CD4-positive, alpha-beta T cell (primary cell): Measurements from ENCODE around the gene TRERF1. TPM values are rescaled to one million over a fixed set of nuclear protein-coding genes. Genes with fewer than 3 reads are reported as not detected.

Experiments used
- ATAC-seq: fragments of 200-7000 bp; cut with Tn5 transposase; one replicate; pipeline ENCODE4 v1.10.0; 2022; ENCODE audit warnings: mild to moderate bottlenecking; ENCODE audit not compliant: poor library complexity
- CTCF ChIA-PET: fragments of 350-600 bp; sonication (Branson Sonifier 250); formaldehyde crosslinking; loops from one replicate; lab custom pipeline; 2021; ENCODE audit warnings: antibody characterized with exemption, inconsistent platforms; lab: Charles Lee
- POLR2A ChIA-PET: fragments of 350-600 bp; sonication (Branson Sonifier 250); formaldehyde crosslinking; loops from one replicate; lab custom pipeline; 2021; ENCODE audit warnings: antibody characterized with exemption, inconsistent platforms; lab: Charles Lee
- DNase-seq, 14 experiments: peaks; one replicate each; pipeline ENCODE4 v3.0.0-alpha.2; 2013 to 2020; ENCODE audit warnings: mixed read lengths in 2 of 14
- H3K27ac ChIP-seq, 2 donors: one replicate each; pipeline versions ENCODE4 v1.5.1 to v1.7.0; 2013; ENCODE audit warnings: low read length in 2 of 2, low read depth in 1 of 2, mild to moderate bottlenecking in 1 of 2
- H3K27me3 ChIP-seq, 2 experiments: 1 replicate in 1 of 2; 2 replicates in 1 of 2; pipeline versions ENCODE4 v1.6.1 to v1.7.0; 2013; ENCODE audit warnings: low read length in 2 of 2, control low read depth in 1 of 2, mild to moderate bottlenecking in 1 of 2, moderate library complexity in 1 of 2; ENCODE audit not compliant: insufficient read depth in 2 of 2, control insufficient read depth in 1 of 2
- H3K36me3 ChIP-seq: one replicate; pipeline ENCODE4 v1.6.1; 2013; ENCODE audit warnings: low read length, control low read depth; ENCODE audit not compliant: insufficient read depth
- H3K4me1 ChIP-seq: one replicate; pipeline ENCODE4 v1.6.1; 2013; ENCODE audit warnings: low read length, control low read depth; ENCODE audit not compliant: insufficient read depth
- H3K4me3 ChIP-seq: one replicate; pipeline ENCODE4 v1.5.1; 2013; ENCODE audit warnings: mild to moderate bottlenecking, low read length, moderate library complexity
- H3K9me3 ChIP-seq, 2 experiments: 1 replicate in 1 of 2; 2 replicates in 1 of 2; pipeline versions ENCODE4 v1.6.1 to v1.7.0; 2013; ENCODE audit warnings: low read length in 2 of 2, mild to moderate bottlenecking in 2 of 2, control low read depth in 1 of 2, moderate library complexity in 1 of 2; ENCODE audit not compliant: control insufficient read depth in 1 of 2, insufficient read depth in 1 of 2
- H3K27ac Mint-ChIP-seq: one replicate; pipeline ENCODE4 v1.8.0; 2020; ENCODE audit warnings: mixed read lengths
- H3K27me3 Mint-ChIP-seq: one replicate; pipeline ENCODE4 v1.8.0; 2021; ENCODE audit warnings: mixed read lengths
- H3K36me3 Mint-ChIP-seq: one replicate; pipeline ENCODE4 v1.8.0; 2021; ENCODE audit warnings: low read depth, mixed read lengths
- H3K4me1 Mint-ChIP-seq: one replicate; pipeline ENCODE4 v1.8.0; 2021; ENCODE audit warnings: low read depth, mixed read lengths
- H3K4me3 Mint-ChIP-seq: one replicate; pipeline ENCODE4 v1.8.0; 2020; ENCODE audit warnings: mild to moderate bottlenecking, mixed read lengths
- H3K9me3 Mint-ChIP-seq: one replicate; pipeline ENCODE4 v1.8.0; 2020; ENCODE audit warnings: mixed read lengths
- intact Hi-C, 2 experiments: fragments of 100-400 bp; cut with DNase I in 1 of 2; cut with micrococcal nuclease in 1 of 2; formaldehyde crosslinking; loops; one replicate each; pipeline versions ENCODE4 v1.15.1 to v1.9.0; 2023 to 2025; cut with DNase I, micrococcal nuclease
- total RNA-seq, 174 experiments: library from RNA in 2 of 174; stranded (reverse) in 2 of 174; gene quantifications; one replicate each; pipeline ENCODE4 v1.2.3 and lab custom pipeline; 2021 to 2026
- TF ChIP-seq, protein P1 (sequence below): fragments of 200-600 bp; IDR thresholded peaks from one replicate; pipeline ENCODE4 v1.8.0; 2022; ENCODE audit warnings: antibody characterized with exemption, mild to moderate bottlenecking

Gene TRERF1
- total RNA-seq, 2 experiments from 2014 or later = 31.0 to 31.7 TPM

DNA sequence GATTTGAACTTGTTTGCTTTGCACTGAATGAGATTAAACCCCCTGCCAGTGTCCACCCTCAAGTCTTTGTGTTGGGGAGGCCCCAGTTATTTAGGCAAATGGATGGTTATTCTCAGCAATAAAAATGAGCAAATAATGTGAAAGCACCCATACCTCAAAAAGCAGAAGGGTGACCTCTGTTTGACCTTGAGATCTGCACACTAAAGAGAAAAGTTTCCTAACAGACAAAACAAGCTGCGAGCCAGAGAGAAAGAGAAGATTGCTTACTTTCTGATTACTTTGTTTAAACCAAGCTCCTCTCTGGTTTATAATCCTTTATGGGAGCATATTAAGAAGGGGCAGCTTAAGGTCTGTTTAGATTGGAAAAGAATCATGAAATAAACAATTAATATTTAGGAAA lies 30.4 kb upstream of the TRERF1 start:
- Mint-ChIP-seq H3K4me3 (no peak overlapping the region), H3K27ac (no peak overlapping the region), H3K9me3 (no peaks in the 10 kb centered on the region), H3K27me3 (no peaks in the 10 kb centered on the region), H3K36me3 (no peaks in the 10 kb centered on the region), H3K4me1 (no peaks in the 10 kb centered on the region)
- Histone ChIP-seq H3K27me3 (no peaks in the 10 kb centered on the region), H3K27ac (no peak overlapping the region), H3K4me3 (no peak overlapping the region), H3K9me3 (no peaks in the 10 kb centered on the region), H3K4me1 (no peaks in the 10 kb centered on the region), H3K36me3 (no peaks in the 10 kb centered on the region)
- ATAC-seq (no peak), DNase-seq (no peak)
- intact Hi-C loops = no loop called here
- ChIA-PET POLR2A (no interaction called here), CTCF (no interaction called here)
- TF ChIP-seq, protein P1, sequence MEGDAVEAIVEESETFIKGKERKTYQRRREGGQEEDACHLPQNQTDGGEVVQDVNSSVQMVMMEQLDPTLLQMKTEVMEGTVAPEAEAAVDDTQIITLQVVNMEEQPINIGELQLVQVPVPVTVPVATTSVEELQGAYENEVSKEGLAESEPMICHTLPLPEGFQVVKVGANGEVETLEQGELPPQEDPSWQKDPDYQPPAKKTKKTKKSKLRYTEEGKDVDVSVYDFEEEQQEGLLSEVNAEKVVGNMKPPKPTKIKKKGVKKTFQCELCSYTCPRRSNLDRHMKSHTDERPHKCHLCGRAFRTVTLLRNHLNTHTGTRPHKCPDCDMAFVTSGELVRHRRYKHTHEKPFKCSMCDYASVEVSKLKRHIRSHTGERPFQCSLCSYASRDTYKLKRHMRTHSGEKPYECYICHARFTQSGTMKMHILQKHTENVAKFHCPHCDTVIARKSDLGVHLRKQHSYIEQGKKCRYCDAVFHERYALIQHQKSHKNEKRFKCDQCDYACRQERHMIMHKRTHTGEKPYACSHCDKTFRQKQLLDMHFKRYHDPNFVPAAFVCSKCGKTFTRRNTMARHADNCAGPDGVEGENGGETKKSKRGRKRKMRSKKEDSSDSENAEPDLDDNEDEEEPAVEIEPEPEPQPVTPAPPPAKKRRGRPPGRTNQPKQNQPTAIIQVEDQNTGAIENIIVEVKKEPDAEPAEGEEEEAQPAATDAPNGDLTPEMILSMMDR = no peak

DNA sequence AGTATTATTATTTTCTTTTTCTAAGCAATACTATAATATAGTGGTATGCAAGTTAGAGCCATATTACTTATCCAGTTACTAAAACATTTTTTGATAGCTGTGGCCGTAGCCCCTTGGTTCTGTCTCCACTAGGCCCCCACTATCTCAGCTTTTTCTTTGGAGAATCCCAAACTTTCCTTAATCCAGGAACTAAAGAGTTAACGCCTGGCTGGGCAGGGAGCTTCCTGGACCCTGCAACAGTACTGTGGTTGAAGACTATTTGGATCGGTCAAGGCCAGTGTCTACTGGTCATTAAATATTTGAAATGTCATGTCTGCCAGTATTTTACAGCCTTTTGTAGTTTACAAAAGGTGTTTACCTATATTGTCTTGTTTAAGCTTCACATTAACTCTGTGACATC lies 20.0 kb upstream of the TRERF1 start:
- no peaks in the 10 kb centered on the region for H3K27me3 Mint-ChIP-seq
- peaks cover 7% of the 10 kb centered on the region for H3K9me3 Mint-ChIP-seq
- no peak overlapping the region for H3K4me3 Mint-ChIP-seq
- Histone ChIP-seq H3K4me3 (no peak overlapping the region), H3K9me3 (peaks cover 0 to 12% of the 10 kb centered on the region in 2 experiments), H3K4me1 (no peaks in the 10 kb centered on the region), H3K36me3 (no peaks in the 10 kb centered on the region), H3K27ac (no peak overlapping the region), H3K27me3 (no peaks in the 10 kb centered on the region)
- H3K4me1 Mint-ChIP-seq = no peaks in the 10 kb centered on the region
- DNase-seq (no peak), ATAC-seq (no peak)
- H3K36me3 Mint-ChIP-seq = no peaks in the 10 kb centered on the region
- ChIA-PET POLR2A (no interaction called here), CTCF (no interaction called here)
- TF ChIP-seq, protein P1 = no peak
- intact Hi-C loops = no loop called here
- H3K27ac Mint-ChIP-seq = no peak overlapping the region

DNA sequence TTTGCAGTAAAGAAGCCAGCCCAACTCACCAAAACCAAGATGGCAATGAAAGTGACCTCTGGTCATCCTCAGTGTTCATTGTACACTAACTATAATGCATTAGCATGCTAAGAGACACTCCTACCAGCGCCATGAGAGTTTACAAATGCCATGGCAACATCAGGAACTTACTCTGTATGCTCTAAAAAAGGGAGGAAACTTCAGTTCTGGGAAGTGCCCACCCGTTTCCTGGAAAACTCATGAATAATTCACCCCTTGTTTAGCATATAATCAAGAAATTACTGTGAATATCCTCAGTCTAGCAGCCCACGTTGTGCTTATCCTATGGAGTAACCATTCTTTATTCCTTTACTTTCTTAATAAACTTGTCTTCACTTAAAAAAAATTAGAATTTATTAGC lies 19.4 kb upstream of the TRERF1 start:
- H3K27ac Mint-ChIP-seq = no peak overlapping the region
- no peak overlapping the region for H3K4me3 Mint-ChIP-seq
- no peaks in the 10 kb centered on the region for H3K36me3 Mint-ChIP-seq
- Histone ChIP-seq H3K9me3 (peaks cover 0 to 12% of the 10 kb centered on the region in 2 experiments), H3K27ac (no peak overlapping the region), H3K4me3 (no peak overlapping the region), H3K4me1 (no peaks in the 10 kb centered on the region), H3K27me3 (no peaks in the 10 kb centered on the region), H3K36me3 (no peaks in the 10 kb centered on the region)
- TF ChIP-seq, protein P1 = no peak
- no peak for DNase-seq
- POLR2A ChIA-PET = no interaction called here
- H3K9me3 Mint-ChIP-seq = peaks cover 7% of the 10 kb centered on the region
- CTCF ChIA-PET = no interaction called here
- no peaks in the 10 kb centered on the region for H3K27me3 Mint-ChIP-seq
- ATAC-seq = no peak
- intact Hi-C loops = no loop called here
- H3K4me1 Mint-ChIP-seq = no peaks in the 10 kb centered on the region
